Epithelial cell of esophagus (primary cell): ENCODE results near the gene RBM20.

ENCODE experiments used
- DNase-seq: peaks from one replicate; pipeline ENCODE4 v3.0.0; 2010; ENCODE audit warnings: low read depth
- H3K4me3 ChIP-seq: 2 replicates; pipeline ENCODE4 v1.5.1; 2011; ENCODE audit warnings: mild to moderate bottlenecking, low read length, control low read depth
- TF ChIP-seq, protein P1 (sequence below): IDR thresholded peaks from 2 replicates; pipeline ENCODE4 v1.5.1; 2011; ENCODE audit warnings: low read depth, mild to moderate bottlenecking, low read length, control low read depth, inconsistent platforms; ENCODE audit not compliant: insufficient read depth; ENCODE audit errors: missing control alignments

The RBM20 gene

DNA sequence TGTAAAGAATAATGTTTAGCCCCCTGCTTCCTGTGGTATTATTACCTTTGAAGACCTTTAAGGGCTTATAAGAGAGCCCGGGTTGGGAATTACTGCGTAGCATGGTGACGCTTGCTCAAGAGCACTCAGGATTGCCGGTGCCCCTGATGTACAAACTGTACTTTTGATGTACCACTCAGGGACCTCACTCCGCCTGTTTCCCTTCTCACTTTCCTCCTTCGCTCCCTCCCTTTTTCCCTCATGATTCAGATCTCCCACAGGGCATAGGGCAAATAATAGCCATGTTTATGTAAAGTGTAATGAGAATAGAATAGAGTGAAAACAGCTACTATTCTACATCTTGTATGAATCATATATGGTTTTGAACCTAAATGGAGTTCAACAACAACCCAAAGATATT, 149.8 kb downstream of the RBM20 start:
- TF ChIP-seq, protein P1, sequence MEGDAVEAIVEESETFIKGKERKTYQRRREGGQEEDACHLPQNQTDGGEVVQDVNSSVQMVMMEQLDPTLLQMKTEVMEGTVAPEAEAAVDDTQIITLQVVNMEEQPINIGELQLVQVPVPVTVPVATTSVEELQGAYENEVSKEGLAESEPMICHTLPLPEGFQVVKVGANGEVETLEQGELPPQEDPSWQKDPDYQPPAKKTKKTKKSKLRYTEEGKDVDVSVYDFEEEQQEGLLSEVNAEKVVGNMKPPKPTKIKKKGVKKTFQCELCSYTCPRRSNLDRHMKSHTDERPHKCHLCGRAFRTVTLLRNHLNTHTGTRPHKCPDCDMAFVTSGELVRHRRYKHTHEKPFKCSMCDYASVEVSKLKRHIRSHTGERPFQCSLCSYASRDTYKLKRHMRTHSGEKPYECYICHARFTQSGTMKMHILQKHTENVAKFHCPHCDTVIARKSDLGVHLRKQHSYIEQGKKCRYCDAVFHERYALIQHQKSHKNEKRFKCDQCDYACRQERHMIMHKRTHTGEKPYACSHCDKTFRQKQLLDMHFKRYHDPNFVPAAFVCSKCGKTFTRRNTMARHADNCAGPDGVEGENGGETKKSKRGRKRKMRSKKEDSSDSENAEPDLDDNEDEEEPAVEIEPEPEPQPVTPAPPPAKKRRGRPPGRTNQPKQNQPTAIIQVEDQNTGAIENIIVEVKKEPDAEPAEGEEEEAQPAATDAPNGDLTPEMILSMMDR = no peak
- DNase-seq = no peak
- H3K4me3 ChIP-seq = no peak overlapping the region

DNA sequence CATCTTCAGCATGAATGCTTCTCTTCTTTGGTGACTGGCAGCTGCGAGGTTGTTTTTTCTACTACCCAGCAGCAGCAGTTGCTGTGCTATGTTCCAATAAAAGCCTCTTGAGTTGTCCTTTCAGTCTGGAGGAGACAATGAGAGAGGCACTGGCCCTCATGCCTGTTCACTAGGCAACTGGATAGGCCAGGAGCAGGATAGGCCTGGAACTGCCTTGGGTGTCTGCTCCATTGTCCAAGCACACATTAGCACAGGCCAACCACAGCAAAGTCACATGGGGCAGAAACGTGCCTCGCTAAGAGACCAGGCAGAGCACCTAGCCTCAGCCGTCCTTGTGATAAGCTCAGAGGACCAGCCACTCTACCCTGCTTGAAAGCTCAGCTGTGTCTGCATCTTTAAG, 150.7 kb downstream of the RBM20 start:
- TF ChIP-seq, protein P1 = no peak
- no peak overlapping the region for H3K4me3 ChIP-seq
- DNase-seq = no peak

DNA sequence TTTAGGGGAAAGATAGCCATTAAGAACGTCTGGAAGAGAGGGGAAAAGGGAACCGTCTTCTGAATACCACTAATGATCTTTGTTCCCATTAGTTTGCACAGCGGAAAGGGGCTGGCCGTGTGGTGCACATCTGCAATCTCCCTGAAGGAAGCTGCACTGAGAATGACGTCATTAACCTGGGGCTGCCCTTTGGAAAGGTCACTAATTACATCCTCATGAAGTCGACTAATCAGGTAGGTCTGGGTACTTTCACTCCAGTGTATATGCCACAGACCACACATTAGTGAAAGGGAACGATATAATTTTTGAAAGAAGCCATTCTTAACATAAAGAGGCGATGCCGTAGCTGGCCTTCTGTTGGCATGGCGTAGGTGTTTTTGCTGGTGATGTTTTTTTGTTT, 153.3 kb downstream of the RBM20 start:
- no peak for DNase-seq
- H3K4me3 ChIP-seq = no peak overlapping the region
- TF ChIP-seq, protein P1 = no peak

DNA sequence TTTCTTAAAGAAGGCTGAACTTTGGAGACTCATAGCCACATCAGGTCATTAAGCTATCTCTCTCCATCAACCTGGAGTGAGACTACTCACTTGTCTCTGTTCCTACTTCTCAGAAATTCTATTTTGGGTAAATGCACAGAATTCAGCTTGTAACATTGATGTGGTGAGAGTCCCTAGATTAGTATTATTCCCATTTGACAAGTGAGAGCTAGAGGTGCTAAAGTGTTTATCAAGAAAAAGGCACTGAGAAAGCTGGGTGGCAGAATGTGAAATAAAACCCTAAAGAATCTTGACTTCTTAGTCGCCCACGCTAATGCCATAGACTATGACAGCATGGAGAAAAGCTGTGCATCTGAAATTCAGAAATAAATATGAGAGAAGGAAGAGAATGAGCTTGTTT, 154.2 kb downstream of the RBM20 start:
- DNase-seq = no peak
- H3K4me3 ChIP-seq = no peak overlapping the region
- TF ChIP-seq, protein P1 = no peak

DNA sequence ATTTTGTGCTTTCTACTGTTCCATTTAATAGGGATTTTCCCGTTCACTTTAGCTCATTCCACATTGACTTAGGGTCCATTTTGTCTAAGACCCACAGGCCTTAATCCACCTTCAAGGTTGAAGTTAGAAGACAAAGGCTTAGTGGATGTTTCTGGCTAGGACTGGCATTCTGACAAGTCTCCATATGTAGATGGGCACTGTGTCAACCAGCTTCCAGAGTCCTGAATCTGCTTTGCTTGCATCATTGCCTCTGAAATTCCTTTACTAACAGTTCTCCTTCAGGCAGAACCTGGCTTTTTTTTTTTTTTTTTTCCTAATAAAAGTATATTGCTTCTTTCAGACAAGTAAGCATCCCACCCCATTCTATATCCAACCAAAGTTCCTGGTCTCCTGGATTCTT, 158.0 kb downstream of the RBM20 start:
- TF ChIP-seq, protein P1 = no peak
- no peak overlapping the region for H3K4me3 ChIP-seq
- DNase-seq = peak; percentile 63

DNA sequence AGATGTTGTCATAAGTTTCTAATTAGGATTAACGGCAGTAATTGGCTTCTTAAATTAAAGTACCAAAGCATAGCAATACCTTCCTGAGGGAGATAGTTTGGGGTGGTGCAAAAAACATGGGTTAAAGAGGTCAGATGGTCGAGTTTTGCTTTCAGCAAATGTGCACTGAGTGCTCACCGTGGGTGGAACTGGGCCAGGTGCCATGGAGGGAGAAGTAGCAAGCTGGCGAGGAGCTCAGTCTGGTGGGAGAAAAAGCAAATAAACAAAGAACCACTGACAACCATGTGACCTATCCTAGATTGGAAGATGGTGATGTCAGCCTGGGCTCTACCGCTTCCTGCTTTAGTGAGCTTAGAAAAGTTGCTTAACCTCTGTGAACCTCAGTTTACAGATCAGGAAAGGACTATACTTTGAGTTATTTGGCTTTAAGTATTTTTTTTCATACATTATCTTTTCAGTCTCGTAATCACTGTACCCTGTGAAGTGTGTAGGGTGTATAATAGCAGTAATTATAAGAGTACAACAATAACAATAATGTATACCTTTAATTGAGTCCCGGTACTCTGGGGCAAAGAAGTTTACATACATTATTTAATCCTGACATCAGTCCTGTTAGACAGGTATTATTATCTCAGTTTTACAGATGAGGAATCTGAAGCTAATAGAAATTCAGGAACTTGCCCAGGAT, 158.6 kb downstream of the RBM20 start:
- H3K4me3 ChIP-seq = no peak overlapping the region
- TF ChIP-seq, protein P1 = no peak
- peak; percentile 75 for DNase-seq

DNA sequence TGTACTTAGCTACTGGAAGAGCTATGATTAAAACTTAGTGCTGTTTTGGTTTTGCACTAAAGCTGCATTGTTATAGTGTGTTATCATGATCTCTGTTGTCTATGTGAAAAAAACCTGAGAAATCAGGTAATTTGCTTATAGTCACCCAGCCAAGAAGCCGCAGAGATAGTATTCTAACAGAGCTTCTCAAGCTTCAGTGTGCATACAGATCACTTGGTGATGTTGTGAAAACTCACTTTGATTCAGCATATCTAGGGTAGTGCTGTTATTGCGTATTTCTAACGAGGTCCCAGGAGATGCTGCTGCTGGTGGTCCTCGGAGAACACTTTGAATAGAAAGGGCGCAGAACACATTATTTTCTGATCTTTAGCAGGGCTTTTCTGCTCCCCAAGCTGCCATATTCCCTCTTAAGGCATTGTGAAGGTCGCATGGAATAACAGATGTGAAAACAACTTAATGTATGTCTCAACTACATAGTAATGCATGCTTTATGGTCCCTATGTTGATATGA, 159.2 kb downstream of the RBM20 start:
- DNase-seq = no peak
- TF ChIP-seq, protein P1 = no peak
- no peak overlapping the region for H3K4me3 ChIP-seq
